Measurements from ENCODE around the gene RGL1. TPM values are rescaled to one million over a fixed set of nuclear protein-coding genes. Genes with fewer than 3 reads are reported as not detected.

The RGL1 gene
- total RNA-seq, 1 donor = 33.2 TPM

DNA sequence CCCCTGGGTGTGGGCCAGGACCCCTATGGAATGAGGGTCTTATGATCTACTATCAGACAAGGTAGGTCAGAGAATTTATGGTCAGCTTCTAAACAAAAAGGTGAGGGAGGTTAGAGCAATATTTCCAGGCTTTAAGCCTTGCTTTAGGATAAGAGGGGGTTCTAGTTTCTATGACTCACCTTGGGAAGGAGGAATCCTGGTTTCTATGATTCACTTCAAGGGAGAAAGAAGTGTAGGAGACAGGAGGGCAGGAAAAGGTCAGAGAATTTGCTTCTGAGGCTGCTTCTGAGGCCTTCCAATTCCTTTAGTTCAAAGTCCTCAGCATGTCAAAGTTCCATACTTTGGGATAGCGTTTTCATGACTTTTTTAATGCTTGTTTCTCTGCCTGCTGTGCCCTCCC is 35.2 kb downstream of the RGL1 start:
- DNase-seq (ENCODE audit: low read depth) = no peak
- TF ChIP-seq, protein P1, sequence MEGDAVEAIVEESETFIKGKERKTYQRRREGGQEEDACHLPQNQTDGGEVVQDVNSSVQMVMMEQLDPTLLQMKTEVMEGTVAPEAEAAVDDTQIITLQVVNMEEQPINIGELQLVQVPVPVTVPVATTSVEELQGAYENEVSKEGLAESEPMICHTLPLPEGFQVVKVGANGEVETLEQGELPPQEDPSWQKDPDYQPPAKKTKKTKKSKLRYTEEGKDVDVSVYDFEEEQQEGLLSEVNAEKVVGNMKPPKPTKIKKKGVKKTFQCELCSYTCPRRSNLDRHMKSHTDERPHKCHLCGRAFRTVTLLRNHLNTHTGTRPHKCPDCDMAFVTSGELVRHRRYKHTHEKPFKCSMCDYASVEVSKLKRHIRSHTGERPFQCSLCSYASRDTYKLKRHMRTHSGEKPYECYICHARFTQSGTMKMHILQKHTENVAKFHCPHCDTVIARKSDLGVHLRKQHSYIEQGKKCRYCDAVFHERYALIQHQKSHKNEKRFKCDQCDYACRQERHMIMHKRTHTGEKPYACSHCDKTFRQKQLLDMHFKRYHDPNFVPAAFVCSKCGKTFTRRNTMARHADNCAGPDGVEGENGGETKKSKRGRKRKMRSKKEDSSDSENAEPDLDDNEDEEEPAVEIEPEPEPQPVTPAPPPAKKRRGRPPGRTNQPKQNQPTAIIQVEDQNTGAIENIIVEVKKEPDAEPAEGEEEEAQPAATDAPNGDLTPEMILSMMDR (IDR thresholded peaks at IDR 0.05; ENCODE audit: insufficient read depth, low read depth, low read length) = no peak
- H3K4me3 ChIP-seq (ENCODE audit: low read depth, low read length) = no peak overlapping the region

DNA sequence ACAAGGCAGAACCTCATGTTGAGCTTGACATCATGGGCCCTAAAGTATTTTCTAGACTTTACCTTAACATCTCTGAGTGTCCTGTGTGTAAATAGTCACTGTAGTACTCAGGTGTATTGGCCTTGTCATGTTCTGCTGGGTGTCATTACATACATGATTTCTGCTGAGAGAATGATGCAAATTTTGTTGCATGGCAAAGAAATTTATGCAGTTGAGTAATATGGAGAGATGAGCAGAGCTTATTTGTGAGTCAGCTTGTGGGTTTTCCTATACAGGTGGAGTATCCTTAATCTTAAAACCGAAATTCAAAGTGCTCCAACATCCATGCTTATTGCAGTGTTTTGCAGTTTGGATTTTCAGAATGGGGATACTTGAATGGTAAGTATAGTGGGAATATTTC is 36.6 kb downstream of the RGL1 start:
- DNase-seq (ENCODE audit: low read depth) = no peak

DNA sequence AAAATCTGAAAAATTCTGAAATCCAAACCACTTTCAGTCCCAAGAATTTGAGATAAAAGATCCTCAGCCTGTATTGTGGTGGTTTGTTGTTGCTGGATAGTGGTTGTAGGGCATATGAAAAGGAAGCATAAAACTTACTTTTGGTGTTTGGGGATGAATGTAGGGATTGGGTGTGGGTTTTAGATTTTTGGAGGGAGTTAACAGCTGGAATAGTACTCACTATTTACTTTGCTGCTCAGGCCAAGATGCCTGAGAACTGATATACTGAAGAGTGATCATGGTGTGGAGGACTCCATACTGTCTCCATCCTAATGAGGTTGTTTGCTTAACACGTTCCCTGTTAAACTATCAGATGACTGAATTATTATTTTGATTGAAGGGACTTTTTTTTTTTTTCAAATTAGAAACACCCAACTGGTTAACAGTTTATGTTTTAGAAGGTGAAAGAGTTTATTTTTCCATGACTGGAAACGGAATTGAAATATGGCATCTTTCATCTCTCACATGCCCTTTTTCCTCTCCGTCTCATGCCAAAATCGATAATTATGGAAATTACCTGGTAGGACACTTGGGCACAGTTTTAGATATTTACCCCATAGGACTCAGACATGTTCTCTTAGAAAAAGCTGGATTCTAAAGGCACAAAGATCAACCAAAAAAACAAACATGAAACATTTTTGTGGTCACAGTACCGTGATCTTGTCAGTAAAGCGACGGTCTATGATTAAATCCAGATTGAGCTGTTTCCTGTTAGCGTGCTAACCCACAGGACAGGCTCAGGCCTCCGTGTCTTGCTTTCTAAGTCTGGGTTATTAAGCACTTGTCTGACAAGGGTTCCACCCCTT is 37.3 kb downstream of the RGL1 start:
- TF ChIP-seq, protein P1 (IDR thresholded peaks at IDR 0.05; ENCODE audit: insufficient read depth, low read depth, low read length) = no peak
- DNase-seq (ENCODE audit: low read depth) = peak; percentile 98
- H3K4me3 ChIP-seq (ENCODE audit: low read depth, low read length) = peak overlapping the region; percentile 29

More for the DNA sequence above, 36.6 kb downstream of the RGL1 start:
- TF ChIP-seq, protein P1 (IDR thresholded peaks at IDR 0.05; ENCODE audit: insufficient read depth, low read depth, low read length) = no peak
- H3K4me3 ChIP-seq (ENCODE audit: low read depth, low read length) = no peak overlapping the region

DNA sequence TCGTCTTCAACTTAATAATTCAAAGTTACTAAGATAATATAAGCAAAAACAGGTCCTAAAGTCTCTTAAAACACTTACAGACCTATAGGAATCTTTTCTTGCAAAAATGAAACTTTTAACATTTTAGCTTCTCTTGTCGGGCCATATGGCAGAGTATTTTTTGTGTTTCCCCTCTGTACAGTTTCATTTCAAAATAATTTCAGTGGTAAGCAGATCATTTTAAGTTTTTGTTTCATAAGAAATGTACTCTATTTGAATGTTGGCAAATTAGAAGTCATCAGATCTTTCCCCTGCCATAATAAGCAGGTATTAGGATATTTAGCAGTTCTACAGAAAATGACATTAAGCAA is 37.9 kb downstream of the RGL1 start:
- H3K4me3 ChIP-seq (ENCODE audit: low read depth, low read length) = peak overlapping the region; percentile 29
- TF ChIP-seq, protein P1 (IDR thresholded peaks at IDR 0.05; ENCODE audit: insufficient read depth, low read depth, low read length) = no peak
- DNase-seq (ENCODE audit: low read depth) = no peak

DNA sequence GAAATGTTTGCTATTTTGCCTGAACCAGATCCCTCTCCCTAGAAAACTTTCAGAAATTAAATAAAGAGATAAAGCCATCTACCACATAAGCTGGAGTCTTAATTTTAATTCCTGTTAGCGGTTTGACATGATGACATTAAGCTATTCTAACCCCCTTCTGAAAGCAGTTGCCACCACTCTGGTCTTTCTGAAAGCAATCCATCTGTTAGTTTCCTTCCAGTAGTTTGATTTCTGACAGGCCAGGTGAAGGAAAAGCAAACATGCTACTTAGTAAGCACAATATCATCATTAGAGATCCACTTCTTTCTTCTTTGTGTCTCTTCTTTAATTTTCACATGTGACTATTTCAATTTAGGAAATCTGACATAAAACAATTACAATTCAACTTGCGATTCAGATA is 39.9 kb downstream of the RGL1 start:
- H3K4me3 ChIP-seq (ENCODE audit: low read depth, low read length) = no peak overlapping the region
- no peak for DNase-seq (ENCODE audit: low read depth)
- TF ChIP-seq, protein P1 (IDR thresholded peaks at IDR 0.05; ENCODE audit: insufficient read depth, low read depth, low read length) = no peak

DNA sequence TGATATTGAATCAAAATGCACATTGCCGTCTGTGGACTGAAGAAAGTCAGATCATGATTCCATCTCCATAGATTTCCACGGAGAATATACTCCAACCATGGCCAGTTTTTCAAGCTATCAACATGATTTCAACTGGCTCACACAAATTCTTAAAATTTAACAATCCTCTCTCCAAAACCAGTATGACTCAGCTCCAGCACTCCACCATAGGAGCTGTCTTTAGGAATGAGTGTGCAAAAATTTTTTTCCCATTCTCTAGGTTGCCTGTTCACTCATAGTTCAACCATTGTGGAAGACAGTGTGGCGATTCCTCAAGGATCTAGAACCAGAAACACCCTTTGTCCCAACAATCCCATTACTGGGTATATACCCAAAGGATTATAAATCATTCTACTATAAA is 40.8 kb downstream of the RGL1 start:
- peak; percentile 28 for DNase-seq (ENCODE audit: low read depth)
- TF ChIP-seq, protein P1 (IDR thresholded peaks at IDR 0.05; ENCODE audit: insufficient read depth, low read depth, low read length) = no peak
- H3K4me3 ChIP-seq (ENCODE audit: low read depth, low read length) = no peak overlapping the region

DNA sequence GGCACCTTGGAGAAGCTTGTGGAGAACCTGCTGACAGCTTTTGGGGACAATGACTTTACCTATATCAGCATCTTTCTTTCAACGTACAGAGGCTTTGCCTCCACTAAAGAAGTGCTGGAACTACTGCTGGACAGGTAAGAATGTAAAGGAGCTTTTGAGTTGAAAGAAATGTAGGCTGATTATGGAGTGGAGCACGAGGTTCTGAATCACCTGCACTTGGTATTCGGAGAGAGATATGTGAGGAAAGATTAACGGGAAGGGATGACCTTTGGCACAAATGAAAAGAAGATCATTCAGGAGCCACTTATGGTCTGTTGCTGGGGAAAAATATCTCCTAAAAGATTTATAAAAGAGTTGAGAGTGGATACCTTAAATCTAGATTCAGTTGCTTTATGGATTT is 42.7 kb downstream of the RGL1 start:
- H3K4me3 ChIP-seq (ENCODE audit: low read depth, low read length) = no peak overlapping the region
- TF ChIP-seq, protein P1 (IDR thresholded peaks at IDR 0.05; ENCODE audit: insufficient read depth, low read depth, low read length) = no peak
- no peak for DNase-seq (ENCODE audit: low read depth)

Measured in fibroblast of villous mesenchyme (primary cell).